PC-3 (cell line): ENCODE results near the gene ETFA. TPM values are rescaled to one million over a fixed set of nuclear protein-coding genes. Genes with fewer than 3 reads are reported as not detected.
A peak's percentile ranks its signal among the peaks of the same experiment; 100 is the strongest.

Experiments used
- ATAC-seq: fragments of 200-7000 bp; cut with Tn5 transposase; 2 replicates; pipeline ENCODE4 v1.9.1; 2020; ENCODE audit warnings: mild to moderate bottlenecking, moderate library complexity
- BruUV-seq: library from RNA; stranded (reverse); fragments of 400-500 nt; replicated peaks from 2 replicates; lab custom pipeline; 2021; lab: Mats Ljungman, UMichigan
- CTCF ChIA-PET: fragments of 300-600 bp; sonication (Branson Sonifier 250); formaldehyde crosslinking; loops from one replicate; lab custom pipeline; 2022; ENCODE audit warnings: antibody characterized with exemption; lab: Charles Lee
- POLR2A ChIA-PET: fragments of 300-600 bp; sonication (Branson Sonifier 250); formaldehyde crosslinking; loops from one replicate; lab custom pipeline; 2022; ENCODE audit warnings: antibody characterized with exemption; ENCODE audit not compliant: unreplicated experiment; lab: Charles Lee
- DNase-seq: peaks from one replicate; pipeline ENCODE4 v3.0.0-alpha.2; 2015
- H2AFZ ChIP-seq: fragments of 300-600 bp; sonication (generic); 2 replicates; pipeline ENCODE4 v1.6.0; 2016; ENCODE audit warnings: antibody characterized with exemption, low read length
- H3F3A ChIP-seq: fragments of 300-600 bp; sonication (generic); one replicate; pipeline ENCODE4 v1.6.0; 2017; ENCODE audit warnings: antibody characterized with exemption, low read length, control low read depth, mild to moderate bottlenecking; ENCODE audit not compliant: unreplicated experiment
- H3K27ac ChIP-seq: fragments of 300-600 bp; sonication (generic); 2 replicates; pipeline ENCODE4 v1.5.1; 2016; ENCODE audit warnings: mild to moderate bottlenecking, low read length
- H3K27me3 ChIP-seq: fragments of 300-600 bp; sonication (generic); 2 replicates; pipeline ENCODE4 v1.6.1; 2016; ENCODE audit warnings: low read length, mixed read lengths
- H3K36me3 ChIP-seq: fragments of 300-600 bp; sonication (generic); 2 replicates; pipeline ENCODE4 v1.6.1; 2016; ENCODE audit warnings: low read depth, mixed run types, low read length, mixed read lengths
- H3K4me1 ChIP-seq: fragments of 300-600 bp; sonication (generic); 2 replicates; pipeline ENCODE4 v1.5.1; 2016; ENCODE audit warnings: low read length; ENCODE audit not compliant: insufficient read depth
- H3K4me2 ChIP-seq: fragments of 300-600 bp; sonication (generic); 2 replicates; pipeline ENCODE4 v1.6.0; 2016; ENCODE audit warnings: low read length
- H3K4me3 ChIP-seq: fragments of 300-600 bp; sonication (generic); 2 replicates; pipeline ENCODE4 v1.5.1; 2016; ENCODE audit warnings: mild to moderate bottlenecking, low read length, mixed read lengths
- H3K79me2 ChIP-seq: fragments of 300-600 bp; sonication (generic); 2 replicates; pipeline ENCODE4 v1.6.1; 2017; ENCODE audit warnings: low read length, mixed read lengths
- H3K9ac ChIP-seq: fragments of 300-600 bp; sonication (generic); 2 replicates; pipeline ENCODE4 v1.6.0; 2016; ENCODE audit warnings: mild to moderate bottlenecking, low read length
- H3K9me2 ChIP-seq: fragments of 300-600 bp; sonication (generic); replicated peaks from 2 replicates; pipeline ENCODE4 v1.6.1; 2016; ENCODE audit warnings: mixed run types, low read length, mixed read lengths
- H3K9me3 ChIP-seq: fragments of 300-600 bp; sonication (generic); 2 replicates; pipeline ENCODE4 v1.6.1; 2016; ENCODE audit warnings: low read length, mixed read lengths
- H4K20me1 ChIP-seq: fragments of 300-600 bp; sonication (generic); 2 replicates; pipeline ENCODE4 v1.6.1; 2016; ENCODE audit warnings: low read length, mixed read lengths
- CTCF ChIP-seq: fragments of 300-600 bp; sonication (generic); conservative IDR thresholded peaks from 2 replicates; pipeline ENCODE4 v1.5.1; 2017; ENCODE audit warnings: antibody characterized with exemption, low read depth, mild to moderate bottlenecking, low read length
- EZH2 ChIP-seq: fragments of 300-600 bp; sonication (generic); IDR thresholded peaks from one replicate; pipeline ENCODE4 v1.6.1; 2017; ENCODE audit warnings: antibody characterized with exemption, mild to moderate bottlenecking, low read length; ENCODE audit not compliant: unreplicated experiment
- EZH2phosphoT487 ChIP-seq: fragments of 300-600 bp; sonication (generic); IDR thresholded peaks from 2 replicates; pipeline ENCODE4 v1.6.1; 2018; ENCODE audit warnings: mild to moderate bottlenecking, antibody characterized with exemption, low read length, borderline replicate concordance
- intact Hi-C: fragments of 100-400 bp; cut with micrococcal nuclease; formaldehyde crosslinking; loops from 2 replicates; pipeline ENCODE4 v1.9.0; 2023
- total RNA-seq: library from RNA; depleted of rRNA; stranded (reverse); fragments of >200 nt; gene quantifications from 2 replicates; pipeline ENCODE4 v1.2.3, GENCODE V29; 2014

The ETFA gene
- total RNA-seq, 1 experiment from 2014 or later = 160 TPM

- Histone ChIP-seq H3K9me2 (no peaks in the 10 kb centered on the region), H3K4me3 (no peak overlapping the region), H2AFZ (no peak overlapping the region), H3K27ac (0 out of 2 replicates have a peak overlapping the region, but pooled peaks have one; percentile 14), H3K79me2 (no peaks in the 10 kb centered on the region), H3K9ac (no peak overlapping the region), H3K4me2 (no peak overlapping the region), H3K27me3 (no peaks in the 10 kb centered on the region), H3F3A (no peaks in the 10 kb centered on the region), H3K4me1 (peaks cover 26% of the 10 kb centered on the region), H3K9me3 (no peaks in the 10 kb centered on the region), H4K20me1 (no peaks in the 10 kb centered on the region), H3K36me3 (no peaks in the 10 kb centered on the region)
- TF ChIP-seq EZH2phosphoT487 (no peak), EZH2 (no peak), CTCF (no peak)
- no peak for DNase-seq
- BruUV-seq = no TSS peak
- CTCF ChIA-PET = no interaction called here
- no peak for ATAC-seq
- POLR2A ChIA-PET = no interaction called here
- intact Hi-C loops = loop anchor here (5.0 to 10.0 kb wide), 2 partner anchors 86 to 139 kb away; partner anchors contain the start of gene ISL2
These were observed 112.7 kb downstream of the ETFA start for GRCh38 chr15:76198456-76199105.

- Histone ChIP-seq H3K4me1 (peaks cover 26% of the 10 kb centered on the region), H3K27ac (peak overlapping the region; percentile 71), H3K79me2 (no peaks in the 10 kb centered on the region), H3K27me3 (no peaks in the 10 kb centered on the region), H3K9ac (no peak overlapping the region), H2AFZ (no peak overlapping the region), H3K4me3 (no peak overlapping the region), H3K36me3 (no peaks in the 10 kb centered on the region), H3K9me2 (no peaks in the 10 kb centered on the region), H4K20me1 (no peaks in the 10 kb centered on the region), H3K9me3 (no peaks in the 10 kb centered on the region), H3F3A (no peaks in the 10 kb centered on the region), H3K4me2 (peak overlapping the region; percentile 62)
- peak; percentile 66 for DNase-seq
- ATAC-seq = peak; percentile 46
- intact Hi-C loops = loop anchor here (5.0 to 10.0 kb wide), 2 partner anchors 87 to 139 kb away; partner anchors contain the start of gene ISL2
- no peak for TF ChIP-seq EZH2phosphoT487
- TF ChIP-seq CTCF = no peak
- no peak for TF ChIP-seq EZH2
- ChIA-PET POLR2A (no interaction called here), CTCF (no interaction called here)
- no TSS peak for BruUV-seq
These were observed 113.4 kb downstream of the ETFA start for GRCh38 chr15:76197703-76198455.
